ENCODE measurements around the gene ALCAM.

ALCAM gene

DNA sequence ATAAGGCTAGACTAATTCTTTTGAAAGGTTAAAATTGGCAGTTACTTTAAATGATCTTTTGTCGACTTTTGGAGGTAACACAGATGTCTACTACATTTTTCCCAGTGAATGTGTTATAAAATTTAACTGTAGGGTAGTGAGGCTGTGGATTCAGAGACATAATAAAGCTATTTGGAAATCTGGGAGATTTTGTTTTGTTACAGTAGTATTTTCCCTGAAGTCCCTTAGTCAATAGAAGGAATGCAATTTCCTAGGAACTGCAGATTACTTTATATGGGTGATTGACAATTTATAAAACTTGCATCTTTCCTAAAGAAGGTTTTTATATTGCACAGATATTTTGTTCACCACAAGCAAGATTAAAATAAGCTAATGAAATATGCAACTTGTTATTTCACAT, 96.9 kb downstream of the ALCAM start:
- H3K36me3 Mint-ChIP-seq (ENCODE audit: low read depth) = no peaks in the 10 kb centered on the region
- TF ChIP-seq, protein P1, sequence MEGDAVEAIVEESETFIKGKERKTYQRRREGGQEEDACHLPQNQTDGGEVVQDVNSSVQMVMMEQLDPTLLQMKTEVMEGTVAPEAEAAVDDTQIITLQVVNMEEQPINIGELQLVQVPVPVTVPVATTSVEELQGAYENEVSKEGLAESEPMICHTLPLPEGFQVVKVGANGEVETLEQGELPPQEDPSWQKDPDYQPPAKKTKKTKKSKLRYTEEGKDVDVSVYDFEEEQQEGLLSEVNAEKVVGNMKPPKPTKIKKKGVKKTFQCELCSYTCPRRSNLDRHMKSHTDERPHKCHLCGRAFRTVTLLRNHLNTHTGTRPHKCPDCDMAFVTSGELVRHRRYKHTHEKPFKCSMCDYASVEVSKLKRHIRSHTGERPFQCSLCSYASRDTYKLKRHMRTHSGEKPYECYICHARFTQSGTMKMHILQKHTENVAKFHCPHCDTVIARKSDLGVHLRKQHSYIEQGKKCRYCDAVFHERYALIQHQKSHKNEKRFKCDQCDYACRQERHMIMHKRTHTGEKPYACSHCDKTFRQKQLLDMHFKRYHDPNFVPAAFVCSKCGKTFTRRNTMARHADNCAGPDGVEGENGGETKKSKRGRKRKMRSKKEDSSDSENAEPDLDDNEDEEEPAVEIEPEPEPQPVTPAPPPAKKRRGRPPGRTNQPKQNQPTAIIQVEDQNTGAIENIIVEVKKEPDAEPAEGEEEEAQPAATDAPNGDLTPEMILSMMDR (IDR thresholded peaks at IDR 0.05; ENCODE audit: unreplicated experiment in 3 of 3) = no peak
- no peaks in the 10 kb centered on the region for H3K27me3 Mint-ChIP-seq (ENCODE audit: low read depth)
- peaks cover 10% of the 10 kb centered on the region for H3K4me1 Mint-ChIP-seq
- no peaks in the 10 kb centered on the region for H3K9me3 Mint-ChIP-seq
- H3K27ac Mint-ChIP-seq = no peak overlapping the region
- no peak overlapping the region for H3K4me3 Mint-ChIP-seq

DNA sequence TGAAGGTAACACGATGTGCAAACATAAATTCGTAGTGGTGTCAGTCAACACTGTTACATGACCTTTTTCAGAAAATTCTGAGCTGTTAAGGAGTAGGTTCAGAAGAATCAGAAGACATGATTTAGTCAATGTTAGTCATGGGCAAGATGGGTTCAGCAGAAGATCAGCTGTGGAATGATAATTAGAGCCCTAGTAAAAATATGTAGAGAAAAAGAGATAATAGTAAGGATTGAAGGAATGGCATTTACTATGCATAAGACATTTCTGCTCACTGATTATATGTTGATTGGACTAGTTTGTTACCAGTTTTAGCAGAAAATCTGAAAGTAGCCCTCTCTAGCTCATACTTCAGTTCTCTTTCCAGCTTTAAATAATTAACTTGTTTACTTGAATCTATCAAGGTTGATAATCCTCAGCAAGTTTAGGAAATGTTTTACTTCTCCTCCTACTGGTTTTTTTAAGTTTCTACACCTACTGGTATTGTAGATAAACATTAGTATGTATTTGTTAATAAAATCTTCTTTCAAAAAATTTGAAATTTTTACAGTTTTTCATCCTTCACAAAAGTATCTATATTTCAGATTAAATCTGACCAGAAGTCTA, 98.6 kb downstream of the ALCAM start:
- Mint-ChIP-seq H3K4me1 (peaks cover 10% of the 10 kb centered on the region), H3K27me3 (ENCODE audit: low read depth) (no peaks in the 10 kb centered on the region), H3K4me3 (no peak overlapping the region), H3K9me3 (no peaks in the 10 kb centered on the region), H3K27ac (no peak overlapping the region), H3K36me3 (ENCODE audit: low read depth) (no peaks in the 10 kb centered on the region)
- TF ChIP-seq, protein P1 (IDR thresholded peaks at IDR 0.05; ENCODE audit: unreplicated experiment in 3 of 3) = no peak

DNA sequence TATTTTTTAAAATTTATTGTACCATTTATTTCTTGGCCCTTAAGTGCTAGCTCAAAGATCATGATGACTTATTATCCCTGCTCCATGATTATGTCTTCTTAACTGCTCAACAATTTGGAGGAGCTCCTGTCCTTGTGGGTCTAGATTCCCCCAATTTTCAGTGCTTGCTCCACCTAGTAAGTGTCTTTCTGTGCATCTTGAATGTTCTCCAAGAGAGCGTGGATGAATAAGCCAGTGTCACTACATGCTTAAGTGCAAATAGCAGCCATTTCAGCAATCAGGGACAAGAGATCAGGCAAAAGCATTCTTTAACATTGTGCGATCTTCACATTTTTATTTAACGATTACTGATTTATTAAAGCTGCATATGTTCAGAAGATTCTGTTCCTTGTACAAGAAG, 99.4 kb downstream of the ALCAM start:
- TF ChIP-seq, protein P1 (IDR thresholded peaks at IDR 0.05; ENCODE audit: unreplicated experiment in 3 of 3) = no peak
- H3K27ac Mint-ChIP-seq = no peak overlapping the region
- H3K27me3 Mint-ChIP-seq (ENCODE audit: low read depth) = no peaks in the 10 kb centered on the region
- H3K9me3 Mint-ChIP-seq = no peaks in the 10 kb centered on the region
- H3K4me3 Mint-ChIP-seq = no peak overlapping the region
- H3K36me3 Mint-ChIP-seq (ENCODE audit: low read depth) = no peaks in the 10 kb centered on the region
- peaks cover 10% of the 10 kb centered on the region for H3K4me1 Mint-ChIP-seq

DNA sequence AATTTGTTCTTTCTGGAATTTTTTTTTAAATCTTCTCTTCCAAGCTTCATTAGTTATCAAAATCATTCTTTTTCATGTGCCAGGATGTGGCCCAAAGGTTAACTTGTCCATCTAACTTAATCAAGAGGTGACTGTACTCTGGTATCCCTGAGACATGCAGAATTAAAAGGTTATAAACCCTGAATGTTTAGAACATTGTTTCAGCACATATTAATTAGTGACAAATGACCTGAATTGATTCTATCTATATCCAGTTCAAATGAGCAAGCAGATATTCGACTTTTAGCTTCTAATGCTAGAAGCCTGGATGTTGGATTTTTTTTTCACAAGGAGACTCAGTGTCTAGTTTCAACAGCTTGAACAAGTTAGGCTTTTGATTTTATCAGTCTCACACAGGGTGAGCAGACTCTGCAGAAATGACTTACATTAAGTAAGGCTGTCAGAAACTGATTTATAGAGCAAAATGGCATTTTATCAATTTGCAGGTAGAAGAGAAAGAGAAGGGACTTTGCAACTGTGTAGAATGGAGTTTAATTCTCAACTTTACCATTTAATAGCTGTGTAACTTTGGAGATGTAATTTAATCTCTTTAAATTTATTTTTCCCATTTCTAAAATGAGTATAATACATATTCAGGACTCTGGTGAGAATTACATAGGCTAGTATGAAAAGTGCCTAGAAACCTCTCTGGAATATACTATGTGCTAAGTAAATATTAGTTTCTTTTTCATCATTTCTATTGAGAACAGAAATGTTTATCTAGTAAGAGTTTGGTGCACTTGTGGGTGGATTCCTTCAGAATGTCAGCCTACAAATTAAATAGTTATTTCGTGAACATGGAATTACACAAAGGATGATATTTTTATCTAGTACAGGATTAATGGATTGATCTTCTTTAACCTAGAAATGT, 100.0 kb downstream of the ALCAM start:
- TF ChIP-seq, protein P1 (IDR thresholded peaks at IDR 0.05; ENCODE audit: unreplicated experiment in 3 of 3) = no peak
- H3K36me3 Mint-ChIP-seq (ENCODE audit: low read depth) = no peaks in the 10 kb centered on the region
- peaks cover 10% of the 10 kb centered on the region for H3K4me1 Mint-ChIP-seq
- peak overlapping the region in 2 of 3 experiments; percentile 40 to 69 for H3K27ac Mint-ChIP-seq
- no peaks in the 10 kb centered on the region for H3K9me3 Mint-ChIP-seq
- H3K27me3 Mint-ChIP-seq (ENCODE audit: low read depth) = no peaks in the 10 kb centered on the region
- H3K4me3 Mint-ChIP-seq = no peak overlapping the region

DNA sequence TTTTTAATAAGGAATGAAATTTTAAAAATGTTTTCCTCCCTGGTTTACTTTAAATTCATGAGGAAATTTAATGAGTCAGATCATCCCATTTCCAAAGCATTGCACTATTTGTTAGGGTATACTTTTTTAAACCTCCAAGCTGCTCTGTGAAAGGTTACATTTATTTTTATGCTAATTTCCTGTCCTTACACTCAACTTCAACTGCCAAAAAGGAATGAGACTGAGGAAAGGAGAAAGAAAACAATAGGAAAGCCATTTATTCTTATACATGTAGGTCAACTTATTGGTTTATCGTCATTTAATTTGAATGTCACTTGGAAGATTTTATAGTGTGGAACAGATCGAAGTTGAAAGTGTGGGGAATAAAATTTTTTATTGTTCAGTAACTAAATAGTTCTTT, 104.1 kb downstream of the ALCAM start:
- Mint-ChIP-seq H3K27ac (no peak overlapping the region), H3K4me1 (peaks cover 13% of the 10 kb centered on the region), H3K27me3 (ENCODE audit: low read depth) (no peaks in the 10 kb centered on the region), H3K4me3 (no peak overlapping the region), H3K36me3 (ENCODE audit: low read depth) (no peaks in the 10 kb centered on the region), H3K9me3 (no peaks in the 10 kb centered on the region)
- TF ChIP-seq, protein P1 (IDR thresholded peaks at IDR 0.05; ENCODE audit: unreplicated experiment in 3 of 3) = no peak
